Measurements from ENCODE around the gene APOL6. TPM values are rescaled to one million over a fixed set of nuclear protein-coding genes. Genes with fewer than 3 reads are reported as not detected.

The APOL6 gene
- total and polyA plus RNA-seq, 9 of the 15 experiments (the other 6 are each of a cell fraction or from before 2014, with no cell fraction given), result 0.29 to 1.2 (median 0.70) TPM

- no peaks in the 10 kb centered on the region for H3K9me3 ChIP-seq (replicated peaks; ENCODE audit: control insufficient read depth, insufficient read depth, low read depth, low read length)
- POLR2A ChIA-PET, result interaction anchor here (0.6 to 1.3 kb wide), 2 partner anchors 20 to 104 kb away, joined by 4 to 5 read pairs; no protein-coding TSS in a partner anchor
- H3K27me3 ChIP-seq (ENCODE audit: control insufficient read depth in 2 of 2, insufficient read depth in 2 of 2, low read length in 2 of 2), result peaks cover 0 to 6% of the 10 kb centered on the region in 2 experiments; a peak in 1 of 5 replicates
- H3K36me3 ChIP-seq (ENCODE audit: control insufficient read depth, insufficient read depth, low read length), result no peaks in the 10 kb centered on the region
- CTCF ChIA-PET (ENCODE audit: low intra/inter-chr PET ratio), result no interaction called here
- no peak overlapping the region for H3K27ac ChIP-seq (ENCODE audit: extremely low read depth, low read depth, low read length)
- 62% methylated on average over 3 of the region's 3 CpGs for WGBS (ENCODE audit: insufficient coverage, low coverage, missing lambda C conversion rate)
- intact Hi-C loops (cut with micrococcal nuclease) (no loop called here), in situ Hi-C loops (cut with MboI) (no loop called here)
- H4K20me1 ChIP-seq (replicated peaks; ENCODE audit: control insufficient read depth, insufficient read depth, low read length), result no peaks in the 10 kb centered on the region
- ATAC-seq (no peak), FAIRE-seq (no peak), DNase-seq (ENCODE audit: extremely low read depth in 1 of 4, low spot score in 3 of 4) (no peak)
- H3K4me1 ChIP-seq (replicated peaks in 1 of 2; ENCODE audit: control insufficient read depth in 2 of 2, insufficient read depth in 2 of 2, low read length in 2 of 2), result no peaks in the 10 kb centered on the region; a peak in 2 of 5 replicates
- TF ChIP-seq SMC3 (conservative IDR thresholded peaks at IDR 0.05; ENCODE audit: insufficient read depth, low read depth, low read length), result no peak
- TF ChIP-seq TOE1 (IDR thresholded peaks at IDR 0.05; ENCODE audit: borderline replicate concordance), result no peak
- TF ChIP-seq TOE1 (CRISPR knock-in tag; IDR thresholded peaks at IDR 0.05; ENCODE audit: borderline replicate concordance, low read depth), result no peak
- TF ChIP-seq, protein P1, sequence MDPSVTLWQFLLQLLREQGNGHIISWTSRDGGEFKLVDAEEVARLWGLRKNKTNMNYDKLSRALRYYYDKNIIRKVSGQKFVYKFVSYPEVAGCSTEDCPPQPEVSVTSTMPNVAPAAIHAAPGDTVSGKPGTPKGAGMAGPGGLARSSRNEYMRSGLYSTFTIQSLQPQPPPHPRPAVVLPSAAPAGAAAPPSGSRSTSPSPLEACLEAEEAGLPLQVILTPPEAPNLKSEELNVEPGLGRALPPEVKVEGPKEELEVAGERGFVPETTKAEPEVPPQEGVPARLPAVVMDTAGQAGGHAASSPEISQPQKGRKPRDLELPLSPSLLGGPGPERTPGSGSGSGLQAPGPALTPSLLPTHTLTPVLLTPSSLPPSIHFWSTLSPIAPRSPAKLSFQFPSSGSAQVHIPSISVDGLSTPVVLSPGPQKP (CRISPR knock-in tag; IDR thresholded peaks at IDR 0.05), result no peak
- TF ChIP-seq KLF13 (tag; IDR thresholded peaks at IDR 0.05; ENCODE audit: borderline replicate concordance, low read depth), result no peak
- no peak for TF ChIP-seq ERF (CRISPR knock-in tag; IDR thresholded peaks at IDR 0.05)
- TF ChIP-seq PHB (CRISPR knock-in tag; IDR thresholded peaks at IDR 0.05), result no peak
- no peak for TF ChIP-seq DNMT1 (IDR thresholded peaks at IDR 0.05)
- no peak for TF ChIP-seq ZNF224 (CRISPR knock-in tag; IDR thresholded peaks at IDR 0.05)
- no peak for TF ChIP-seq POLR3A (IDR thresholded peaks at IDR 0.05; ENCODE audit: borderline replicate concordance, extremely low read depth, insufficient read depth, insufficient read length)
- TF ChIP-seq ZNF124 (CRISPR knock-in tag; IDR thresholded peaks at IDR 0.05), result no peak
- TF ChIP-seq ZNF79 (CRISPR knock-in tag; IDR thresholded peaks at IDR 0.05; ENCODE audit: low read depth), result no peak
- TF ChIP-seq GTF2E2 (tag; IDR thresholded peaks at IDR 0.05), result no peak
- TF ChIP-seq, protein P2, sequence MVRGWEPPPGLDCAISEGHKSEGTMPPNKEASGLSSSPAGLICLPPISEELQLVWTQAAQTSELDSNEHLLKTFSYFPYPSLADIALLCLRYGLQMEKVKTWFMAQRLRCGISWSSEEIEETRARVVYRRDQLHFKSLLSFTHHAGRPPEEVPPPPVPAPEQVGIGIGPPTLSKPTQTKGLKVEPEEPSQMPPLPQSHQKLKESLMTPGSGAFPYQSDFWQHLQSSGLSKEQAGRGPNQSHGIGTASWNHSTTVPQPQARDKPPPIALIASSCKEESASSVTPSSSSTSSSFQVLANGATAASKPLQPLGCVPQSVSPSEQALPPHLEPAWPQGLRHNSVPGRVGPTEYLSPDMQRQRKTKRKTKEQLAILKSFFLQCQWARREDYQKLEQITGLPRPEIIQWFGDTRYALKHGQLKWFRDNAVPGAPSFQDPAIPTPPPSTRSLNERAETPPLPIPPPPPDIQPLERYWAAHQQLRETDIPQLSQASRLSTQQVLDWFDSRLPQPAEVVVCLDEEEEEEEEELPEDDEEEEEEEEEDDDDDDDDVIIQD (CRISPR knock-in tag; IDR thresholded peaks at IDR 0.05), result no peak
- no peak for TF ChIP-seq CBX5 (IDR thresholded peaks at IDR 0.05; ENCODE audit: borderline replicate concordance, low read depth)
- TF ChIP-seq MEIS2 (IDR thresholded peaks at IDR 0.05; ENCODE audit: partially characterized antibody), result no peak
- no peak for TF ChIP-seq ZNF174 (CRISPR knock-in tag; IDR thresholded peaks at IDR 0.05)
- H3K79me2 ChIP-seq (ENCODE audit: control insufficient read depth, insufficient read depth, low read length), result no peaks in the 10 kb centered on the region
- H2AFZ ChIP-seq (ENCODE audit: low read depth, low read length), result no peak overlapping the region
- no peak overlapping the region for H3K9ac ChIP-seq (ENCODE audit: insufficient read depth in 1 of 2, low read depth in 2 of 2, low read length in 2 of 2)
- no TSS peak for BruUV-seq (replicated peaks)
- H3K4me2 ChIP-seq (ENCODE audit: insufficient read depth, low read length), result no peak overlapping the region
- no peaks in the 10 kb centered on the region for H3K9me1 ChIP-seq (ENCODE audit: control insufficient read depth, insufficient read depth, low read length)
- no peak overlapping the region for H3K4me3 ChIP-seq
These were observed 56.9 kb downstream of the APOL6 start for GRCh38 chr22:35705141-35705540.
